Measurements from ENCODE around the gene GBX1.

The GBX1 gene

GRCh38 chr7:151130741-151131157, 36.7 kb downstream of the GBX1 start:
- DNase-seq (ENCODE audit: extremely low read depth, low read depth), result no peak

GRCh38 chr7:151129960-151130591, 37.4 kb downstream of the GBX1 start:
- TF ChIP-seq, protein P1, sequence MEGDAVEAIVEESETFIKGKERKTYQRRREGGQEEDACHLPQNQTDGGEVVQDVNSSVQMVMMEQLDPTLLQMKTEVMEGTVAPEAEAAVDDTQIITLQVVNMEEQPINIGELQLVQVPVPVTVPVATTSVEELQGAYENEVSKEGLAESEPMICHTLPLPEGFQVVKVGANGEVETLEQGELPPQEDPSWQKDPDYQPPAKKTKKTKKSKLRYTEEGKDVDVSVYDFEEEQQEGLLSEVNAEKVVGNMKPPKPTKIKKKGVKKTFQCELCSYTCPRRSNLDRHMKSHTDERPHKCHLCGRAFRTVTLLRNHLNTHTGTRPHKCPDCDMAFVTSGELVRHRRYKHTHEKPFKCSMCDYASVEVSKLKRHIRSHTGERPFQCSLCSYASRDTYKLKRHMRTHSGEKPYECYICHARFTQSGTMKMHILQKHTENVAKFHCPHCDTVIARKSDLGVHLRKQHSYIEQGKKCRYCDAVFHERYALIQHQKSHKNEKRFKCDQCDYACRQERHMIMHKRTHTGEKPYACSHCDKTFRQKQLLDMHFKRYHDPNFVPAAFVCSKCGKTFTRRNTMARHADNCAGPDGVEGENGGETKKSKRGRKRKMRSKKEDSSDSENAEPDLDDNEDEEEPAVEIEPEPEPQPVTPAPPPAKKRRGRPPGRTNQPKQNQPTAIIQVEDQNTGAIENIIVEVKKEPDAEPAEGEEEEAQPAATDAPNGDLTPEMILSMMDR (IDR thresholded peaks at IDR 0.05; ENCODE audit: low read depth, low read length), result no peak
- DNase-seq (ENCODE audit: extremely low read depth, low read depth), result no peak

More at GRCh38 chr7:151130741-151131157, 36.7 kb downstream of the GBX1 start:
- TF ChIP-seq, protein P1 (IDR thresholded peaks at IDR 0.05; ENCODE audit: low read depth, low read length), result no peak

DNA sequence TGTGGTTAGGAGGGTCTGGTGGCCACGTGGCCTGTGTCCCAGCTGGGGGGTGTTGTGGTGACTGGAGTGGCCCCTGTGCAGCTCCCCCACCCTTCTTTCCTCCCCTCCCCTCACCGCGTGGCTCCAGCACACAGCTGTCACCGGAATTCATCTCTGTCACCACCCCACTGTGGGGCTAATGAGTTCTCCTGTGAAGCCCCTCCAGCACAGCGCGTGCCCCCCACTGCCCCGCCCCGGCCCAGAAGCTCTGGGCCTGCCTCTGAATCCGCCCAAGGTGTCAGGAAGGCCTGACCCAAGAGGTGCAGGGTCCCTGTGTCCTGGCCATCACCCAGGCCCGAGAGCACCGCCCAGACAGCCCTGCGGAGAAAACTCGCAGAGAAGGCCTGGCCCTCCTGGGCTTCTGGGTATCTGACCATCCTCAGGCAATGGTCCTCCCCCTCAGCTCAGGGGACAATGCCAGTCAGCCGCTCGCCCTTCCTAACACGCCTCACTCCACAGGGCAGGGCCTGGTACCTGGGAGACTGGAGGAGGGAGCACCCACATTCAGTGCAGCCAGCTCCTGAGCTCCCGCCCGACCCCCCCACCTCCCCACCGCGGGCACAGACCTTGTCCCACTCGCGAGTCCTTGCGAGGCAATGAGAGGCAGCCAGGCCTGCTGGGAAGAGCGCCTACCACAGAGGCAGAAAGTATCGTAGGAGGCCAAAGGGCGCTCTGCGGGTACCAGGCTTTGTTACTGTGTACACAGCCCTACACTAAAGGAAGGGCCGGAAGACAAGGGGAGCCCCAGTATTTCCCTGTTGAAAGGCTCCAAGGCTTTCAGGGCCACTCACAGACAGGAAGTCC, 38.2 kb downstream of the GBX1 start:
- DNase-seq (ENCODE audit: extremely low read depth, low read depth), result no peak
- TF ChIP-seq, protein P1 (IDR thresholded peaks at IDR 0.05; ENCODE audit: low read depth, low read length), result no peak

DNA sequence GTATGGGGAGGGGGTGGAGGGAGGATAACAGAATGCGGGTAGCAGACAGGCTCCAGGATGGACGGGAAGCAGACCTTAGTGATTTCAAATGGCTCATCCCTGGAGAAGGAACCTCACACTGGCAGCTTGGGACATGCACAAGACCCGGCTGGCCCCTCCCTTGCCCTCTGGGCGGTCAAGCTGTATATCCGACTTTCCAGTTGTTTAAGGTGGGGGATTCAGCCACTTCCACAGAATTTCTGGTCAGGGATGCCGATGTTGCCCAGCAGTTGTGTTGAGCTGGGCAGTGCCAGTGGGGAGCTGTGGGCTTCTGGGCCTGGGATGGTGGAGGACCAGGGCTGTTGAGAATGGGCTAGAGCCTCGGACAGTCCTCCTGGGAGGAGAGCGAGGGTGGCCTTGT, 38.8 kb downstream of the GBX1 start:
- TF ChIP-seq, protein P1 (IDR thresholded peaks at IDR 0.05; ENCODE audit: low read depth, low read length), result no peak

GRCh38 chr7:151128144-151128543, 39.4 kb downstream of the GBX1 start:
- TF ChIP-seq, protein P1 (IDR thresholded peaks at IDR 0.05; ENCODE audit: low read depth, low read length), result no peak
- no peak for DNase-seq (ENCODE audit: extremely low read depth, low read depth)

More for the DNA sequence above, 38.8 kb downstream of the GBX1 start:
- DNase-seq (ENCODE audit: extremely low read depth, low read depth), result no peak

DNA sequence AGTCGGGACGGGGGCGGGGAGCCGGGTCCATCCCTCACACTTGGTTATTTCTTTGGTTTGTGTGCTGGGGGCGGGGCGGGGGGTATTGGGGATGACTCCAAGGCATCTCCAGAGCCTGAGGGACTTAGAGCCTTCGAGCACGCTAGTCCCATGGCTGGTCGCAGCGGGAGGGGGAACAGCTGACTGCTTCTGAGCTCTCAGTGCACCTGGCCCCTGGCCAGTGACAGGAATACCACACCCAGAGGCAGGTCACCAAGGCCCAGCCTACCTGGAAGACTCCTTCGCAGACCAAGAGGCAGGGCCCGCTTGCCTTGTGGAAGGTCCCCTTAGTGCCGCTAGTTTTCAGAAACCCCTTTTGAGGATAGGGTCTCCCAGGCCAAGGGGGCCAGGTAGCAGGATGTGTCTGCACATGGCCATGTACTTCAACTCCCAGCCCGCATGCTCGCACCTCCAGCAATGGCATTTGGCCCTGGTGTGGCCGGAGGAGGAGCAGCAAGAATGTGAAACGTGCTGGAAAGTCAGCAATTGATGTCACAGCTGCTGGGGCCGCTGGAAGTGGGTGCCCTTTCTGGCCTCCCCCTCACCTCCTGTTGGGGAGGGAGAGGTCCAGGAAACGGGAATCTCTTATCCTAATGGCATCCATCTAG, 40.9 kb downstream of the GBX1 start:
- TF ChIP-seq, protein P1 (IDR thresholded peaks at IDR 0.05; ENCODE audit: low read depth, low read length), result no peak
- DNase-seq (ENCODE audit: extremely low read depth, low read depth), result no peak

Data from AG09319 (cell line).